Measurements from ENCODE around the gene TRIM17.
A peak's percentile ranks its signal among the peaks of the same experiment; 100 is the strongest.

TRIM17 gene

GRCh38 chr1:228376651-228377631 is 39.7 kb downstream of the TRIM17 start:
- DNase-seq, result no peak

GRCh38 chr1:228376262-228376628 is 40.4 kb downstream of the TRIM17 start:
- DNase-seq, result no peak

- no peak for DNase-seq
Measured at GRCh38 chr1:228375578-228376261, 40.9 kb downstream of the TRIM17 start.

DNA sequence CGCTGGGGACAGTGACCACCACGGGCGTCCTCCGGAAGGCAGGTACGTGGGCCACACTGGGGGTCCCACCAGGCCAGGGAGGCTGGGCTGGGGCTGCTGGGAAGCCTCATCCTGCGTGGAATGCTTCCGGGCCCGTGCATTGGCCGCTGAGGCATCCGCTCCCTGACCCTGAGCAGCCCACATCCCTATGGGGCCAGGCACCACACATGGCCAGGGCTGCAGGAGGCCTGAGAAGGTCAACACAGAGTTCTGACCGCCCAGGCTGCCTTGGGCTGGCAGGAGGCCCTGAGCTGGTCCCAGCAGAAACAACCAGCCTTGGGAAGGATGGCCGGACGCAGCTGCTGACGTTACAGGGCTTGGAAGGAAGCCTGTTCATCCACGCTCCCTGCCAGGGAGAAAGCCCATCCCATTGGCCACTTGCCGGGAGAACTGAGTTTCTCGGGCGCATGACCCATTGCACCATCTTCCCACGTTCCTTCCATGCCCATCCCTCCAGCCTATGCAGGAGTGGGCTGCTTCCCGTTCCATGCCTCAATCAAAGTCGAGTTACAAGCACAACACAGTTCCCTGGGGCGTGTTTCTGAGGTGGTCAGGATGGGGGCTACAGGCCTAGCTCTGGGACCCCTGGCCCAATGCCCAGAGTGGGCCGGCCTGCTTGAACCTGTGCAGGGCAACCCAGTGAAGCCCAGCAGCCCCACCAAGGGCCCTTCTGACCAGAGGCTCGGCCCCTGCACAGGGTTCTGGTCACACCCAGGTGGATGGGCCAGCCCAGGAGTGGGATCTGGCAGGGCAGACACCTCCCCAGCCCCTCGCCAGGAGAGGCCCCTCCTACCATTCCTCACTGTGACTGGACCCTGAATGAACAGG is 41.7 kb downstream of the TRIM17 start:
- peak; percentile 74 for DNase-seq

DNA sequence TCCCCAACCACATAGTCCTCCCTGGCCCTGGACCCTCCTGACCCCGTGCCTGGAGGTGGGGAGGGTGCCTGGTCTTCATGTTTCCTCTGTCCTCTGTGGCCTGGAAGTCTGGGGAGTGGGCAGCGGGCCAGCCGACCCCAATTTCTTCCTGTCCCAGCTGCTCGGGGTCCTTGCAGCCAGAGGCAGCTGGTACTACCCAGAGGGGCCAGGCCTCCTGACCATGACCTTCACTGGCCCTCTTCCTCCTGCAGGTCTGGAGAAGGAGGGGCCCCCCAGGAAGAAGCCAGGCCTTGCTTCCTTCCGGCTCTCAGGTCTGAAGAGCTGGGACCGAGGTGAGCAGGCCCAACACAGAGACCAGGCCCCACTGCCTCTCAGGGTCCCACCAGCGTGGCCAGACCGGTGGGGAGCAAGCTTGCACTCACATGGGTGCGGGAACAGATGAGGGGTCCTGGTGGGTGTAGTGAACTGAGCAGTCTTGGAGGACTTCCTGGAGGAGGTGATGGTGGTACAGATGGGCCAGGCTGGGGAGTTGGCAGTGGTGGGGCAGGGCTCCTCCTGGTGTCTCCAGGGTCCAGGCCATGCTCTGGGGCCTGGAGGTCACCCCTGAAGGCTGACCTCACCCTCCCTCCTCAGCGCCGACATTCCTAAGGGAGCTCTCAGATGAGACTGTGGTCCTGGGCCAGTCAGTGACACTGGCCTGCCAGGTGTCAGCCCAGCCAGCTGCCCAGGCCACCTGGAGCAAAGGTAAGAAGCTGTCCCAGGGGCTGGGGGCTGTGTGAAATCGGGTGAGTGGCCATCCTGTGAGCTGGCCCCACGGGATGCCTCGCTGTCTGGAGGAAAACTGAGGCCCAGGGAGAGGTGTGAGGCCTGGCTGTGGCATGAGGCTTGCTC is 42.7 kb downstream of the TRIM17 start:
- no peak for DNase-seq

- DNase-seq, result no peak
Measured at GRCh38 chr1:228373004-228373680, 43.5 kb downstream of the TRIM17 start.

DNA sequence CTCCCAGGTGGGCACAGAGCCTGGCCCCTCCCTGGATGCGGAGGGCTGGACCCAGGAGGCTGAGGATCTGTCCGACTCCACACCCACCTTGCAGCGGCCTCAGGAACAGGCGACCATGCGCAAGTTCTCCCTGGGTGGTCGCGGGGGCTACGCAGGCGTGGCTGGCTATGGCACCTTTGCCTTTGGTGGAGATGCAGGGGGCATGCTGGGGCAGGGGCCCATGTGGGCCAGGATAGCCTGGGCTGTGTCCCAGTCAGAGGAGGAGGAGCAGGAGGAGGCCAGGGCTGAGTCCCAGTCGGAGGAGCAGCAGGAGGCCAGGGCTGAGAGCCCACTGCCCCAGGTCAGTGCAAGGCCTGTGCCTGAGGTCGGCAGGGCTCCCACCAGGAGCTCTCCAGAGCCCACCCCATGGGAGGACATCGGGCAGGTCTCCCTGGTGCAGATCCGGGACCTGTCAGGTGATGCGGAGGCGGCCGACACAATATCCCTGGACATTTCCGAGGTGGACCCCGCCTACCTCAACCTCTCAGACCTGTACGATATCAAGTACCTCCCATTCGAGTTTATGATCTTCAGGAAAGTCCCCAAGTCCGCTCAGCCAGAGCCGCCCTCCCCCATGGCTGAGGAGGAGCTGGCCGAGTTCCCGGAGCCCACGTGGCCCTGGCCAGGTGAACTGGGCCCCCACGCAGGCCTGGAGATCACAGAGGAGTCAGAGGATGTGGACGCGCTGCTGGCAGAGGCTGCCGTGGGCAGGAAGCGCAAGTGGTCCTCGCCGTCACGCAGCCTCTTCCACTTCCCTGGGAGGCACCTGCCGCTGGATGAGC is 44.3 kb downstream of the TRIM17 start:
- DNase-seq, result no peak

DNA sequence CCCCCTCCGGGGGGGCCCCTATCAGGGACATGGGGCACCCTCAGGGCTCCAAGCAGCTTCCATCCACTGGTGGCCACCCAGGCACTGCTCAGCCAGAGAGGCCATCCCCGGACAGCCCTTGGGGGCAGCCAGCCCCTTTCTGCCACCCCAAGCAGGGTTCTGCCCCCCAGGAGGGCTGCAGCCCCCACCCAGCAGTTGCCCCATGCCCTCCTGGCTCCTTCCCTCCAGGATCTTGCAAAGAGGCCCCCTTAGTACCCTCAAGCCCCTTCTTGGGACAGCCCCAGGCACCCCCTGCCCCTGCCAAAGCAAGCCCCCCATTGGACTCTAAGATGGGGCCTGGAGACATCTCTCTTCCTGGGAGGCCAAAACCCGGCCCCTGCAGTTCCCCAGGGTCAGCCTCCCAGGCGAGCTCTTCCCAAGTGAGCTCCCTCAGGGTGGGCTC is 44.9 kb downstream of the TRIM17 start:
- no peak for DNase-seq

DNA sequence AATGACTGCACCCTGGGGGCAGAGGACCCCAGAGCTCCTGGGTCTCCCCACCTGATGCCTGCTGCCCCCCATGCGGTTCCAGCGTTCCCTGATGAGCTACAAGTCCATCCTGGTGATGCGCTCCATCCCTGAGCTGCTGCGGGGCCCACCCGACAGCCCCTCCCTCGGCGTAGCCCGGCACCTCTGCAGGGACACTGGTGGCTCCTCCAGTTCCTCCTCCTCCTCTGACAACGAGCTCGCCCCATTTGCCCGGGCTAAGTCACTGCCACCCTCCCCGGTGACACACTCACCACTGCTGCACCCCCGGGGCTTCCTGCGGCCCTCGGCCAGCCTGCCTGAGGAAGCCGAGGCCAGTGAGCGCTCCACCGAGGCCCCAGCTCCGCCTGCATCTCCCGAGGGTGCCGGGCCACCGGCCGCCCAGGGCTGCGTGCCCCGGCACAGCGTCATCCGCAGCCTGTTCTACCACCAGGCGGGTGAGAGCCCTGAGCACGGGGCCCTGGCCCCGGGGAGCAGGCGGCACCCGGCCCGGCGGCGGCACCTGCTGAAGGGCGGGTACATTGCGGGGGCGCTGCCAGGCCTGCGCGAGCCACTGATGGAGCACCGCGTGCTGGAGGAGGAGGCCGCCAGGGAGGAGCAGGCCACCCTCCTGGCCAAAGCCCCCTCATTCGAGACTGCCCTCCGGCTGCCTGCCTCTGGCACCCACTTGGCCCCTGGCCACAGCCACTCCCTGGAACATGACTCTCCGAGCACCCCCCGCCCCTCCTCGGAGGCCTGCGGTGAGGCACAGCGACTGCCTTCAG is 45.5 kb downstream of the TRIM17 start:
- no peak for DNase-seq

DNA sequence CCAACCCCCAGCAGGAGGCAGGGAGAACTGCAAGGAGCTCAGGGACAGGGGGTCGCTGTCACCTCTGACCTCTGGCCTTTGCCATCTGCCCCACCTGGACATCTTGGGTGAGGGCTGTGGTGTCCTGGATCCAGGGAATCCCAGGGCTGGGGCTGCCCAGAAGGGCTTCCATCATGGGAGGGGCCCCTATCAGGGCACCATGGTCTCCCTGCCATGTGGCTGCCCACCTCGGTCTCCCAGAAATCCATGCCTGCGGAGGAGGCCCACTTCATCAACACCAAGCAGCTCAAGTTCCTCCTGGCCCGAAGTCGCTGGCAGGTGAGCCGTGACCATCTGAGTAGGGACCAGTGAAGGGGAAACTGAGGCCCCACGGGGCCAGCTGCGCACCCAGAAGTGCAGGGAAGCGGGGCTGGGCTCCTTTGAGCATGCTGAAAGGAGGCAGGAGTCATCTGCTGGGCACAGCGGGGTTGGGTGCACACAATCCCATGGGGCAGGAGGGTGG is 46.2 kb downstream of the TRIM17 start:
- DNase-seq, result no peak

DNA sequence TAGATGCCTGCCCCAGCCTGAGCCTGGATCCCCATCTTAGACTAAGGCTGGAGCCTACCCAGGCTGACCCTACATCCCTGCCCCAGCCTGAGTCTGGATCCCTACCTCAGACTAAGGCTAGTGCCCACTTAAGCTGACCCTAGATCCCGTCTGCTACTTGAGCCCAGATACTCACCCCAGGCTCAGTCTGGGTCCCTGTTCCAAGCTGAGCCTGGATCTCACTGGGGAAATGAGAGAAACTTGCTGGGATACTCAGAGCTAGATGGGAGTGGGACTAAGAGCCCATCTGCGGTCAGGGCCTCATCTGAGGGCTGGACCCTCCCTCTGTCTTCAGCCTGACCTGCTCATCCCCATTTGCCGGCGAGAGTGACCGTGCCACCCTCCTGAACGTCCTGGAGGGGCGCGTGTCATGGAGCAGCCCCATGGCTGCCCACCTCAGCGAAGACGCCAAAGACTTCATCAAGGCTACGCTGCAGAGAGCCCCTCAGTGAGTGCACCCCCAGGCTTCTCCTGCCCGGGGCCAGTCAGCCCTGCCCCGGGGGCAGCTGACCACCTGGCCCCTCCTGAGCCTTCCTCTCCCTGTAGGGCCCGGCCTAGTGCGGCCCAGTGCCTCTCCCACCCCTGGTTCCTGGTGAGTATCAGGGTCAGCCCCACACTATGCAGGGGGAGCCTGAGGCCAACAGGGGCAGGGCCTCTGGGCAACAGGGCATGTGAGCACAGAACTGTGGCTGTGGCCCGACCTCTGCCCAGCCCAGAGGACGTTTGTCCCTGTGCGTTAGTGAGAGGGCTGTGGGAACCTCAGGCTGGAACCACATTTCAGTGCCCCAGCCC is 46.8 kb downstream of the TRIM17 start:
- no peak for DNase-seq

- DNase-seq, result no peak
Measured at GRCh38 chr1:228368801-228369607, 47.7 kb downstream of the TRIM17 start.

GRCh38 chr1:228367798-228368791 is 48.6 kb downstream of the TRIM17 start:
- DNase-seq, result no peak

DNA sequence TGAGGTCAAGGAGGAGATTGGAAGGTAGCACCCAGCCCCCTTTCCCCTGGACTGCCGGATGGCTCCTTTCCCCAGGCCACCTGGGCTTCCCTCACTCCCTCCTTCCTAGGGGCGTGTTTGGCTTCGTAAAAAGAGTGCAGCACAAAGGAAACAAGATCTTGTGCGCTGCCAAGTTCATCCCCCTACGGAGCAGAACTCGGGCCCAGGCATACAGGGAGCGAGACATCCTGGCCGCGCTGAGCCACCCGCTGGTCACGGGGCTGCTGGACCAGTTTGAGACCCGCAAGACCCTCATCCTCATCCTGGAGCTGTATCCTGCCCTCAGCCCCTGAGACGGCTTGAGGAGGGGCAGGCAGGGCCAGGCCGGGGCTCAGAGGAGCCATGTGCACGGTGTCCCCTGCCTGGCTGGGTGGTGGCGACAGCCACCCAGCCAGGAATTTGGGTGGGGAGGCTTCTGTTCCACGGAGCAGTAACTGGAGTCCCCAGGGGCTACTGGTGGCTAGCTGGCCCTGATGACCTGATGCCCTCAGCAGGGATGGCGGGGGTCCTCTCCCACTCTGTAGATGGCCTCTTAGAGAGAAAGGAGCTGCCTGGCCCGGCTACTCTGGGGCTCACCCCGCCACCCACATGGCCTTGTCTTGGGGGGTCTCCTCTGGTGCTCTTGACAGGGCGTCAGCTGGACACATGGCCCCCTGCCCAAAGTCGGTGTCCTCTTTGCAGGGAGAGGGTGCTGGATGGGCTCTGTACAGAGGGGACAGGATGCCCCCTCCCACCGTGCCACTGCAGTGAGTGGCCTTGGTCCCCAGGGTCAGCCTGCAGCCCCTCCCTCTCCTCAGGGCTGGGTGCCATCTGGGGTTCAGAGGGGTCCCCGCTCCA is 49.6 kb downstream of the TRIM17 start:
- no peak for DNase-seq
